Spleen (tissue), 11 donors: ENCODE measurements around the gene METTL1. TPM values are rescaled to one million over a fixed set of nuclear protein-coding genes. Genes with fewer than 3 reads are reported as not detected.

Experiments used
- DNase-seq: peaks from one replicate; pipeline ENCODE4 v3.0.0-alpha.2; 2020
- H3K27ac ChIP-seq, 8 donors: fragments of 200-600 bp; sonication (generic) in 7 of 8; 1 replicate in 4 of 8; 2 replicates in 4 of 8; pipeline versions ENCODE4 v1.5.0 to v1.8.0; 2016 to 2021; ENCODE audit warnings: inconsistent platforms in 4 of 8, mild to moderate bottlenecking in 4 of 8, moderate library complexity in 1 of 8
- H3K27me3 ChIP-seq, 7 donors: fragments of 200-600 bp; sonication (generic) in 6 of 7; replicated peaks in 1 of 7; 1 replicate in 4 of 7; 2 replicates in 3 of 7; pipeline versions ENCODE4 v1.5.0 to v1.8.0; 2016 to 2021; ENCODE audit warnings: inconsistent platforms in 3 of 7, mild to moderate bottlenecking in 1 of 7
- H3K36me3 ChIP-seq, 6 donors: fragments of 200-600 bp; sonication (generic) in 5 of 6; 1 replicate in 4 of 6; 2 replicates in 2 of 6; pipeline versions ENCODE4 v1.5.0 to v1.8.0; 2016 to 2021; ENCODE audit warnings: inconsistent platforms in 2 of 6
- H3K4me1 ChIP-seq, 6 donors: fragments of 200-600 bp; sonication (generic) in 5 of 6; 1 replicate in 3 of 6; 2 replicates in 3 of 6; pipeline versions ENCODE4 v1.5.0 to v1.8.0; 2016 to 2021; ENCODE audit warnings: inconsistent platforms in 3 of 6
- H3K4me3 ChIP-seq, 8 donors: fragments of 200-600 bp; sonication (generic) in 7 of 8; 1 replicate in 4 of 8; 2 replicates in 4 of 8; pipeline versions ENCODE4 v1.5.0 to v1.8.0; 2016 to 2021; ENCODE audit warnings: inconsistent platforms in 4 of 8, mild to moderate bottlenecking in 4 of 8, moderate library complexity in 2 of 8
- H3K9me3 ChIP-seq, 8 donors: fragments of 200-600 bp; sonication (generic) in 7 of 8; 1 replicate in 4 of 8; 2 replicates in 4 of 8; pipeline versions ENCODE4 v1.5.0 to v1.8.0; 2016 to 2021; ENCODE audit warnings: inconsistent platforms in 4 of 8
- CTCF ChIP-seq, 11 experiments: fragments of 200-600 bp in 7 of 11; fragments of 450-650 bp in 4 of 11; sonication (generic) in 4 of 11; IDR thresholded peaks in 8 of 11; conservative IDR thresholded peaks in 3 of 11; 1 replicate in 7 of 11; 2 replicates in 4 of 11; pipeline versions ENCODE4 v1.4.0 to v1.8.0; 2016 to 2021; ENCODE audit warnings: antibody characterized with exemption in 11 of 11, inconsistent platforms in 4 of 11, mild to moderate bottlenecking in 1 of 11
- POLR2A ChIP-seq, 3 donors: fragments of 450-650 bp; IDR thresholded peaks; one replicate each; pipeline ENCODE4 v1.5.1; 2017; ENCODE audit warnings: antibody characterized with exemption in 3 of 3, mild to moderate bottlenecking in 1 of 3
- POLR2AphosphoS5 ChIP-seq, 3 donors: sonication (generic); formaldehyde crosslinking; IDR thresholded peaks; one replicate each; pipeline ENCODE4 v1.5.1; 2017; ENCODE audit warnings: antibody characterized with exemption in 3 of 3
- WGBS, 5 donors: extraction: QIAGEN DNeasy Blood & Tissue Kit in 3 of 5; methylation state at CpG; one replicate each; pipeline versions ENCODE4 v1.1.5 to v1.1.7; 2013 to 2018; 5-methylcytosine and 5-hydroxymethylcytosine counted together
- intact Hi-C: fragments of 100-400 bp; cut with DNase I; formaldehyde crosslinking; loops from one replicate; pipeline ENCODE4 v1.15.0; 2023; ENCODE audit warnings: low total_unique reads
- polyA plus RNA-seq, 3 donors: library from polyadenylated mRNA; stranded (reverse); fragments of 200-250 nt; gene quantifications; one replicate each; pipeline ENCODE4 v1.2.1, GENCODE V29; 2013
- total RNA-seq, 7 donors: library from RNA; depleted of rRNA in 3 of 7; stranded (reverse); fragments of >200 nt in 3 of 7; fragmentation: NEBNext Ultra II Directional in 4 of 7; extraction: Animal tissue kit (Norgen Biotek cat#: 25700) in 4 of 7; gene quantifications; one replicate each; pipeline versions ENCODE4 v1.1.0 to v1.2.1, GENCODE V29; 2016 to 2021
- donor health status: healthy with polysubstance abuse.
- donor health status: DM: no; HTN: no; CAD: no; lungs with moderate emphysema.
- donor health status: DM: no; HTN: no; CAD: no.
- donor health status: Bipolar disorder and iron deficiency.
- donor health status: healthy.
- donor health status: DM: no; HTN: no; CAD: no.
- donor health status: DM: yes; HTN: yes; CAD: no.

Gene METTL1
- total and polyA plus RNA-seq, 10 donors: 4.9 to 22.0 (median 14.5) TPM

- H3K27me3 ChIP-seq: peaks cover 7 to 30% (median 28%) of the 10 kb centered on the region in 7 donors
- no peaks in the 10 kb centered on the region for H3K9me3 ChIP-seq
- TF ChIP-seq POLR2A (IDR thresholded peaks at IDR 0.05): no peak
- TF ChIP-seq POLR2AphosphoS5 (IDR thresholded peaks at IDR 0.05): no peak
- no peak for TF ChIP-seq CTCF (IDR thresholded peaks at IDR 0.05 in 8 of 11, conservative IDR thresholded peaks at IDR 0.05 in 3 of 11)
- H3K27ac ChIP-seq: no peak overlapping the region
- peaks cover 26 to 61% (median 47%) of the 10 kb centered on the region in 6 donors for H3K4me1 ChIP-seq
- no peak for DNase-seq
- intact Hi-C loops: no loop called here
- 94 to 97% (median 96%) methylated on average over 11 of the region's 11 CpGs for WGBS, 5 donors
- H3K4me3 ChIP-seq: no peak overlapping the region
- H3K36me3 ChIP-seq: peaks cover 0 to 28% (median 1%) of the 10 kb centered on the region in 6 donors
Observed at GRCh38 chr12:57769594-57769993, 2.3 kb downstream of the METTL1 start.

- no peak for TF ChIP-seq POLR2A (IDR thresholded peaks at IDR 0.05)
- no peak for TF ChIP-seq POLR2AphosphoS5 (IDR thresholded peaks at IDR 0.05)
- no peak for TF ChIP-seq CTCF (IDR thresholded peaks at IDR 0.05 in 8 of 11, conservative IDR thresholded peaks at IDR 0.05 in 3 of 11)
- intact Hi-C loops: no loop called here
- H3K27ac ChIP-seq: no peak overlapping the region
- 85 to 96% (median 91%) methylated on average over 3 of the region's 3 CpGs for WGBS, 5 donors
- peaks cover 28 to 56% (median 43%) of the 10 kb centered on the region in 6 donors for H3K4me1 ChIP-seq
- no peak for DNase-seq
- H3K4me3 ChIP-seq: no peak overlapping the region
- no peaks in the 10 kb centered on the region for H3K9me3 ChIP-seq
- peaks cover 7 to 45% (median 36%) of the 10 kb centered on the region in 7 donors for H3K27me3 ChIP-seq
- peaks cover 0 to 28% (median 1%) of the 10 kb centered on the region in 6 donors for H3K36me3 ChIP-seq
Observed at GRCh38 chr12:57767876-57768275, 4.0 kb downstream of the METTL1 start.

GRCh38 chr12:57767305-57767698, 4.6 kb downstream of the METTL1 start:
- no peaks in the 10 kb centered on the region for H3K9me3 ChIP-seq
- H3K4me3 ChIP-seq: peak overlapping the region in 1 of 8 donors; percentile 76
- peaks cover 0 to 28% (median 1%) of the 10 kb centered on the region in 6 donors for H3K36me3 ChIP-seq
- DNase-seq: no peak
- intact Hi-C loops: no loop called here
- peaks cover 7 to 45% (median 36%) of the 10 kb centered on the region in 7 donors for H3K27me3 ChIP-seq
- TF ChIP-seq POLR2AphosphoS5 (IDR thresholded peaks at IDR 0.05): no peak
- TF ChIP-seq CTCF (IDR thresholded peaks at IDR 0.05 in 8 of 11, conservative IDR thresholded peaks at IDR 0.05 in 3 of 11): no peak
- no peak for TF ChIP-seq POLR2A (IDR thresholded peaks at IDR 0.05)
- H3K4me1 ChIP-seq: peaks cover 28 to 51% (median 41%) of the 10 kb centered on the region in 6 donors
- H3K27ac ChIP-seq: no peak overlapping the region

GRCh38 chr12:57766464-57767304, 5.2 kb downstream of the METTL1 start, which contains the start of gene CYP27B1:
Gene CYP27B1, minus strand, starts transcription at chr12:57767078. Its CDS starts 37 bp downstream, at chr12:57767041.
- peaks cover 27 to 48% (median 39%) of the 10 kb centered on the region in 6 donors for H3K4me1 ChIP-seq
- no peak for DNase-seq
- 5 to 11% (median 9%) methylated on average over 33 to 38 of the region's 38 CpGs for WGBS, 5 donors
- no peaks in the 10 kb centered on the region for H3K9me3 ChIP-seq
- peak in 1 of 3 donors; percentile 7 for TF ChIP-seq POLR2AphosphoS5 (IDR thresholded peaks at IDR 0.05)
- TF ChIP-seq POLR2A (IDR thresholded peaks at IDR 0.05): no peak
- TF ChIP-seq CTCF (IDR thresholded peaks at IDR 0.05 in 8 of 11, conservative IDR thresholded peaks at IDR 0.05 in 3 of 11): no peak
- intact Hi-C loops: no loop called here
- H3K4me3 ChIP-seq: peak within 1 kb of the TSS; percentile 12 to 76 (median 50)
- no peak within 1 kb of the TSS for H3K27ac ChIP-seq
- peaks cover 0 to 28% (median 1%) of the 10 kb centered on the region in 6 donors for H3K36me3 ChIP-seq
- peaks cover 7 to 45% (median 36%) of the 10 kb centered on the region in 7 donors for H3K27me3 ChIP-seq
